Suppressor macrophage treated with lipopolysaccharide for 1 hour (primary cell): ENCODE measurements around the gene CEBPB.
A peak's percentile ranks its signal among the peaks of the same experiment; 100 is the strongest.

Experiments used
- DNase-seq, 3 donors: peaks; one replicate each; pipeline ENCODE4 v3.0.0-alpha.2; 2020 to 2022

The CEBPB gene

DNA sequence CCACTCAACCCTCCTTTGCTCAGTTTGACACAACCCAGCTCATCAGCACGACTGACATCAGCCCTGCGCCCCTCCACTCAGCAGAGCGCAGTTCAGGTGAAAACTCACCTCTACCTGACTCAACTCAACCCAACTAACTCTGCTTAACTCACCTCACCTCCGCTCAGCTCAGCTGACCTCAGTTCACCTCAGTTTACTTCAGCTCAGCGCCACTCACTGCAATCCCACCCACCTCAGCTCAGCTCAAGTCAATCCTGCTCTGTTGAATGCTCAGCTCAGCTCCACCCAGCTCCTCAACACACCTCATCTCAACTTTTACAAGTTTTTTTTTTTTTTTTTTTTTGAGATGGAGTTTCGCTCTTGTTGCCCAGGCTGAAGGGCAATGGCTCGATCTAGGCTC, 39.6 kb downstream of the CEBPB start:
- no peak for DNase-seq

DNA sequence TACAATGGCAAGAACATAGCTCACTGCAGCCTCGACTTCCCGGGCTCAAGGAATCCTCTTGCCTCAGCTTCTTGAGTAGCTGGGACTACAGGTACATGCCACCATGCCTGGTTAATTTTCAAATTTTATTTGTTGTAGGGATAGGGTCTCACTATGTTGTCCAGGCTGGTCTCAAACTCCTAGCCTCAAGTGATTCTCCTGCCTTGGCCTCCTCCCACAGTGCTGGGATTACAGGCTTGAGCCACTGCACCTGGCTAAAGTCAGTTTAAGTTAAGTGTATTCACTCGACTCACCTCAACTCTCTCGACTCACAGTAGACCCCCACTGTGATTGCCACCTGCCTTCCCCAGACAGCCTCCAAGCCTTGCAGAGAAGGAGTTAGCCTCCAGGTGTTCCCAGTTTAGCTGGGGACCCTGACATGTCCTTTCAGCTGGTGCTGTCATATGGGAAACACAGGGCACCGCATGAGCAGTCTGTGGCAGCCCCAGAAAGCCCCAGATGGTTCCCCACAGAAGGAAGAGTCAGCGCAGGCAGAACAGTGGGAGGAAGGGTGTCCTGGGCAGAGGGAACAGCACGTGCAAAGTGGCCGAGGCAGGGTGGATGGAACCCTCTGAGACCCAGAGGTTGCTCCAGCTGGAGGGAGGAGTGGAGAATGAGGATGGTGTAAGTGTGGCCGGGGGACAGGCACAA, 40.4 kb downstream of the CEBPB start:
- peak; percentile 69 to 78 (median 75) for DNase-seq

DNA sequence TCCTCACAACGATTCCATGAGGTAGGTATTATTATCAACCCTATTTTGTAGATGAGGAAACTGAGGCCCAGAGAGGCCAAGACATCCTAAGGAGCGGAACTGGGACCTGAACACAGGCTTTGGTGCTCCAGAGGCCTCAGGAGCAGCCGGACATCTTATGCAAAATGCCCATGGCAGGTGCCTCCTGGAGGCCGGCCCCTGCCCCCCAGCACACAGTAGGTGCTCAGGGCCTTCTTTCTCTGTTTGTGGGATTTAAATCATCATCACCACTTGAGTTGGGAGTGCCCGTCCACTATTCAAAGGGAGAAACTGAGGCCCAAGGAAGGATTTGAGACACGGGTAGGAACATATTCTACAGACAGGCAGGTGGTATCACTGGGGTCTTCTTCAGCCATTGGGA, 41.2 kb downstream of the CEBPB start:
- DNase-seq: no peak

DNA sequence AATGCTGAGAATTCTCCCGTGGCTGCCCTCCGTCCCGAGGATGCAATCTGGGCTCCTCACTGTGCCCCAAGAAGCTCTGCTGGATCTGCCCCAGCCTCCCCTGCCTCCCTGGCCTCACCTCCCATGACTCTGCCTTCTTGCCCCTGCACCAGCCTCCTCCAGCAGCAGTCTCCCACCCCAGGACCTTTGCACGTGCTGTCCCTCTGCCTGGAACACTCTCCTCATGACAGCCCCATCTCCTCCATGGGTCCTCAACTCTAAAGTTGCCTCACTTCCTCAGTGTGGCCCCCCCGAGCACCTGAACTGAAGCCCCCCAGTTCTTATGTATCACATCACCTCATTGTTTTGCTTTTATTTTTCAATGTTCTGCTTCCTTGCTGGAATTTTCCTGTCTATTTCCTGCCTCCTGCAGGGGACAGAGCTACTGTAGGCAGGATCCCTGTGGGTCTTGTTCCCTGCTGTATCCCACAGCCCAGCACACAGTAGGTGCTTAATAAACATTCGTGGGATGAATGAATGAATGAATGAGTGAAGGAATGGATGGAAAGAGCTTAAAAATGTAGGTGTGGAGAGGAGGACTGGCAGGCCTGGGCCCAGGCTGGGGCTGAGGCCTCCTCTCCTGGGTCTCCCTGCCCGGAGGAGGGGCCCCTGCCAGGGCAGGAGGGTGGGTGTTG, 42.2 kb downstream of the CEBPB start:
- DNase-seq: no peak

DNA sequence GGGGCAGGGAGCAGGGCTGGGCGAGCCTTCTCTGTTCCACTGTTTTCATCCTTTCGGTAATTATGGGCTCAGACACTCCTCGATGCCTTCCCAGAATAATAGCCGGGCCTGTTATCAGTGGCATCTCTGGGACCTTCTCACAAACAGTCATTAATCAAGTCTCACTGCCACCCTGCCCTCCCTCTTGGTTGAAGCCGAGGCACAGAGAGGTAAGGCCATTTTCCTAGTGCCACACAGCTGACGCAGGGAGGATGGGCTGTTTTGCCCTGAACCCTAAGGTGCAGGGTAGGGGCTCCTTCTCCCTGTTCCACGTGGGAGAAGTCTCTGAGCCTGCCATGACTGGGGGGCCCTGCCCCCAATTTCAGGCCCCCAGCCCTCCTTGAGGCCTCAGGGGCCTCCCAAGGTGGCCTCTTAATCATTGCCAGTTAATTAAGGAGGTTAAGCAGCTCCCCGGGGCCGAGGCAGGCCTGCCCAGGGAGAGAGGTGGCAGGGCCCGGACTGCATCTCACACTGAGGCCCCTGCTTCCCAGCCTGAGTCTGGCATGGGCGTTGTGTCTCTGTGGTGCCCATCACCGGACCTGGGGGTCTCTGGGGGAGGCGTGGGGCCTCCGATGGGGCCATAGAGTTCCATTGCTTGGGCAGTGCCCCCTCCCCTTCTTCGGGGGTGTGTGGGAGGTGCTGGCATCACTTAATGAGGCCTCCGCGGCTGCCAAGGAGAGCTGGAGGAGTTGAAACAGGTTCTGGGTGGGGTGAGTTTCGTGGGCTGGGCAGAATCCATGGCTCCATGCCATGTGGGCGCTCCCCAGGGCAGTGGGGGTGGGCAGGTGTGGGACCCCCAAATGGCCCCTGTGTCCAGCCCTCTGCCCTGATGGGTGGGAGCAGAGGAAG, 42.9 kb downstream of the CEBPB start:
- no peak for DNase-seq

DNA sequence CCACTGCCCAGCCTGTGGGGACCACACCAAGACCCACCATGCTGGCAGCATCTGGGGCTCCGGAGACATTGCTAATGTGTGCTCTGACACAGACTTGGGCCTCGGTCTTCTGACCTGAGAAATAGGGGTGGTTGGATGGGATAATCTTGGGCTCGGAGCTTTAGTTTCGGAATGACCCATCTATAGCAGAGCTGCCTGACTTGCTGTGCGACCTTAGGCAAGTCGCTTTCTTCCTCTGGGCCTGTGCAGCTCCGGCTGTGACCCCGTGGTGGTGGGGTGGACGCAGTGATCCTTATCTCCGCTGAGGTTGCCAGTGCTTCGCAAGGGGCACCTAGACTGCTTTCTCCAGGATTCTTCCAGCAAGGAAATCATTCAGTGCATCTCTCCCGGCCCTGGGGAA, 43.7 kb downstream of the CEBPB start:
- no peak for DNase-seq

DNA sequence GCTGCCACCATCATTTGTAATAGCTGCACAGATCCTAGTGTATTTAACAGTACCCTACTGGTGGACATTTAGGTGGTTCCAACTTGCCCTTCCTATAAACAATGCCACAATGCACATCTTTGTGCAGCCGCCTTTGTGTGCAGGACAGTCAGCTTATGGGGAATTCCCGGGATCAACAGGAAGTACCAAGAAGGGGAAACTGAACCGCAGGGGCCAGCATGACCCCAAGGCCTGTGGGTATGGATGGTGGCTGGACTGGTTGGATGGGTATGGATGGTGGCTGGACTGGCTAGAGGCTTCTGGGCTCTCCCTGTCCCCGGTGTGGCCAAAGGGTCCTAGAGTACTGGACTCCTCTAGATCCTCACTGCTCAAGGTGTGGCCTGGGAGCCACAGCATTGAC, 46.7 kb downstream of the CEBPB start:
- DNase-seq: peak; percentile 81 to 86 (median 85)

DNA sequence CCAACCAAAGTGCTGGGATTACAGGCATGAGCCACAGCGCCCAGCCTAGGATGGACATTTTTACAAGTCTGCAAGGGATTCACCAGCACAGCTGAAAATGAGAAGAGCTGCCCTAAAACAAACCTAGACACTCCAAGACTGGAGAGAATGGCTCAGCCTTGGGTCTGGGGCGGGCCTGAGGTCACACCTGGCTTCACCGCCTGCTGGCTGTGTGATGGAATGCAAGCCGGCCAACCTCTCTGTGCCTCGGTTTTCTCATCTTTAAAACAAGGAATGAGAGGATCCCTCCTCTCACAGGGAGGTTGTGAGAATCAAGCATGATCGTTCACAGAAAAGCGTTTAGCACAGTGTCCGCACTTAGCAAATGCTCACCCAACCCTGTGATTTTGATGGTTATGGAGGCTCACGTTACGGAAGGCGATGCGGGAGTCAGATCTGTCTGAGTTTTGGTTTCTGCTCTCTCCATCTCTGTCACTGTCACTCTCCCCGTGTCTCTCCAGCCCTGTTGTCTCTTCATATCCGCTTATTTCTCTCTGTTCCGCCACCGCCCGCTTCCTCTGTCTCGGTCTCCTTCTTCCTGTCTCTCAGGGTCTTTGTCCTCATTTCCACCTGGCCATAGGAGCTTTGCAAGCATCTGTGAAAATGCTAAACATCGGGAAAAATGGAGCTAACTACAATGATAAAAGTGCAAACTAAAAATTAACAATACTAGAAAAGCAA, 47.6 kb downstream of the CEBPB start:
- no peak for DNase-seq

DNA sequence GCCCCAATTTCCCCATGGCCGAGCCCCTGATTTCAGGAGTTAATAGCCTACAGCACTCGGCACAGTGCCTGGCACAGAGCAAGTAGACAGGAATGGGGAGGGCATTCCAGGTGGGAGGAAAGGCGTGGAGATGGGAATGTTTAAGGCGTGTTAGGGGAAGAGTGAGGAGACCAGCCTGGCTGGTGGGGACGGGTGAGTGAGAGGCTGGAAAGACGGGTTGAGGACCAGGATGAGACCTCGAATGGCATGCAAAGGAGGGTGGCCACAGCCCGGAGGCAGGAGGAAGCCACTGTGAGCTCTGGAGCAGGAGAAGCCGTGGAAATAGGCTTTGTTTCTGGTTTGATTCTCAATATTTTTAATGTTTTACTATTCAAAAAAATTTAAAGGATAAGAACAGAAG, 49.5 kb downstream of the CEBPB start:
- no peak for DNase-seq

DNA sequence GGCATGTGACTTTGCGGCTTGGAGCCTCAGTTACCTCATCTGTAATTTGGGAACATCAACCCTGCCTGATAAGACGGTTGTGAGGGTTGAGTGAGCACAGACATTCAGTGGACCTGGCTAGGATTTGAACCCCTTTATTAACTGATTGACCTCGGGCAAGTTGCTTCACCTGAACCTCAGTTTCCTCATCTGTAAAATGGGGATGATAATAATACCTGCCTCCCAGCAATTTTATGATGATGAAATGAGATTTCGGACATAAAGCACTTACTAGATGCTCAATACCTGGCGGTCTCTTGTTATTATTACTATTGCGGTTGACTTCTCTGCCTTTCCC, 51.5 kb downstream of the CEBPB start:
- DNase-seq: no peak
